Neural cell (in vitro differentiated cells): Measurements from ENCODE around the gene HGF.

Experiments used
- CTCF ChIP-seq: fragments of 450-650 bp; IDR thresholded peaks from 2 replicates; pipeline ENCODE4 v1.5.1; 2014; ENCODE audit warnings: antibody characterized with exemption, mild to moderate bottlenecking, moderate library complexity; ENCODE audit not compliant: poor library complexity, severe bottlenecking
- EP300 ChIP-seq: fragments of 450-650 bp; conservative IDR thresholded peaks from 2 replicates; pipeline ENCODE4 v1.6.1; 2014; ENCODE audit warnings: antibody characterized with exemption, mild to moderate bottlenecking, moderate library complexity; ENCODE audit not compliant: poor library complexity, severe bottlenecking
- EZH2 ChIP-seq: fragments of 200-600, 300-800 bp; shearing (Covaris generic), sonication (generic); IDR thresholded peaks from 2 replicates; pipeline ENCODE4 v1.6.1; 2014; ENCODE audit warnings: antibody characterized with exemption, low read length, borderline replicate concordance, mild to moderate bottlenecking; ENCODE audit not compliant: insufficient read depth, poor library complexity, severe bottlenecking
- SMC3 ChIP-seq: fragments of 450-650 bp; conservative IDR thresholded peaks from 2 replicates; pipeline ENCODE4 v1.6.1; 2014; ENCODE audit warnings: antibody characterized with exemption, mild to moderate bottlenecking, moderate library complexity; ENCODE audit not compliant: poor library complexity
- TAF1 ChIP-seq: IDR thresholded peaks from 2 replicates; pipeline ENCODE4 v1.6.1; 2012; ENCODE audit warnings: low read depth

- TF ChIP-seq CTCF (no peak), SMC3 (no peak), EZH2 (no peak), EP300 (no peak), TAF1 (no peak)
Observed at GRCh38 chr7:81690688-81691087, 79.2 kb downstream of the HGF start.
